Stimulated activated CD8-positive, alpha-beta memory T cell treated with anti-CD3 and anti-CD28 coated beads, Interleukin-7, amount 100 ng/mL, for 48 hours (primary cell): ENCODE data around the gene PLD6.
"Not testable (repeated sequence)": the region's sequence is repeated elsewhere in the genome, so short reads cannot be mapped to it uniquely, and the experiment has no call there.

Experiments used
- DNase-seq, 2 donors: peaks; one replicate each; pipeline ENCODE4 v3.0.0-alpha.2; 2020; ENCODE audit warnings: low read depth in 1 of 2; ENCODE audit errors: extremely low read depth in 1 of 2

PLD6 gene

DNA sequence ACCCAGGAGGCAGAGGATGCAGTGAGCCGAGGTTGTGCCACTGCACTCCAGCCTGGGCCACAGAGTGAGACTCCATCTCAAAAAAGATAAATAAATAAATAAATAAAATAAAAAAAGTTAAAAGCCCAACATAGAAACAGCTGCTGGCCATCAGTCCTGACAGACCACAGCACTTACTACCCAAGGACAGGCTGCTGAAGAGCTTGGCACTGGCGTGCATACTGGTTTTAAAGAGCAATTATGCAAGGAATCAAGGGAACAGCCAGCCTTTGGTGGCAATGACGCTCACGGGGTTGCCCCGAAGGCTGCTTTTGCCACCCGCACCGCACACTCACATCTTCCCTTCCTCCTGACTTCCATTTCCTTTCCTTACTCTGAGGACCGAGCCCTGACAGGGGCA, 4.2 kb downstream of the PLD6 start:
- no peak for DNase-seq

DNA sequence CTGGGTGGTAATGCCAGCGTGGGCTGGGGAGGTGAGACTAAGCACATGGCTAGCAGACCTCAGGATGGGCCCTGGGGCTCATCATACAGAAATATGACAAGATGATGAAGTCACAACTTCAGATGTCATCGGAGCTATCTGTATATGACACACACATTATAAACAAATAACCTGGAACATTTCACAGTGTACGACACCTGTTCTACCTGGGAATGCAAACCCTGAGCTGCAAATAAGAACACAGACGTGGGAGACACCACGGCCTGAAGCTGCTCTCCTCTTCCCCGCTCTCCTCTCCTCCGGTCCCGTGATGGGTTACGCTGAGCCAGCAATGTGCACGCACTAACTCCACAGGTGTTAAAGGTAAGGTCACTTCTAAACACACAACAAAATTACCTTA, 4.9 kb downstream of the PLD6 start:
- no peak for DNase-seq

DNA sequence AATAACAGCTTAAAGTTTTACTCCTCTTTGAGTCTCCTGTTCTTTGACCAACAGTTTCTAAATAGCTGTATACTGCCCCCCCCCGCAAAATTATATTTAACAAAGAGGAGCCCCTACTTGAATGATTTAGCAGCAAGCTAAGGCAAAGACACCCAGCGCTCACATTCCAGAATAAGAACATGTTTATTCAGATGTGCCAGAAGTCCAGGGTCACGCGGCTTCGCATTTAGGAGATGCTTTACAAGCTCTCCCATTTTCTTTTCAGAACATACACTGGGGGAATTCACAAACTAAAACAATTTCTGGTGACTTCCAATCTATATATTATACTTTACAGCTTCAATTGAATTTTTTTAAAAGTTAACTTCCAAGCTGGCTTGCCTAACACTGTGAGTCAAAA, 5.3 kb downstream of the PLD6 start:
- no peak for DNase-seq

DNA sequence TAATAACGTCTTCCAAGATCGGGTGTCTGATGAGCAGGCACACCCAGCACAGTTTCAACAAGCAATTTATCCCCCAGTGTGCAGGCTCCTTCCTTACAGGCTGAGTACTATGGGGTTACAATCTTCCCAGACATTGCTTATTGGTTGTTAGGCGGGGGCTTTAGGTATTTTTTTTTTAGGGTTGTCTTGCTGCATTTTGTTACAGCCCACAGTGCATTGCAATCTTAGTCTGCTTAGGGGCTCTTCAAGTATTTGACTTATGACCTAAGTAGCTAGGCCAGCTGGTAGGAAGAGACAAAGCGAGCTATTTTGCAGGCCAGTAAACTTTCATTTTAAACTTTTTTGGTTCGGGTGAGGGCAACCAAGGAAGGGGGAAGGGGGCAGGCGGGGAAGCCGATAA, 5.8 kb downstream of the PLD6 start:
- DNase-seq = no peak

- DNase-seq = no peak
Measured at GRCh38 chr17:17198281-17198680, 7.9 kb downstream of the PLD6 start.

- DNase-seq = no peak
Measured at GRCh38 chr17:17196776-17197175, 9.4 kb downstream of the PLD6 start.

- DNase-seq = not testable (repeated sequence)
Measured at GRCh38 chr17:17195466-17195865, 10.7 kb downstream of the PLD6 start.

DNA sequence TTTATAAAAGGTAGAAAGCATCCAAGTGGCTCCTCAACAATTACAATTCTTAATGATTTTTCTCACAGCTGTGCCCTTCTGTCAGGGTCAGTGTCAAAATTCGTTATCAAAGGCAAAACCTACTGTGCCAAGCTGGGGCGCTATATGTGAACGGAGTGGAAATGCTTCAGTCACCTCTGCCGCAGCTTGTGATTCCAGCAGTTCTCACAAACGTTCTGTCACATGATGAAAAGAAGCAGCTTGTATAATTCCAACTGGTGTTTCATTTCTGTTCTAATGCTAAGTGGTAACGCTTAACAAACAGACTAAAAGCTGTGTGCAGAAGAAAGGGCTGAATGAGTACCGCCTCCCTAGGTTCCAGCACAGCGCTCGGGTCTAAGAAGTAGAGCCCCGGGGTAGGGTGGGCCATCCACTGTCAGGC, 14.2 kb downstream of the PLD6 start:
- DNase-seq = no peak

DNA sequence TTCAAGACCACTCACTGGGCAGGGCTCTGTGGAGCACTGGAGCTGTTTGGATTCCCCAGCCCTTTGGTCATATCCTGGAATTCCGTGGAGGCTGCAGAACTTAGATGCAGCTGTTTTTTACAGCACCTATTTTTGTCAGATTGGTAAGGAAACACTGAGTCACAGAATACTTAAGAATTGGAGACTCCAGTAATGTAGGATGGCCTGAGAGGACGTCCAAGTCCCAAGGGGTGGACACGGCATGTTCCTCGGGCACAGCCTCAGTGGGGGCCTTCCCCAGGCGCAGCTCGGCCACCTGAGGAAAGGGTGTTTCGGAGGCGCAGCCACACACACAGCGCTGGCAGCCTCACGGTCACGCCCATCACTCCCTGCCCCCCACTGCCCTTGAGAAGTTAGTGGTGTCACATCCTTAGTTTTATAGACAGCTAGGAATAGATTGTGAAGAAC, 14.8 kb downstream of the PLD6 start:
- DNase-seq = no peak

DNA sequence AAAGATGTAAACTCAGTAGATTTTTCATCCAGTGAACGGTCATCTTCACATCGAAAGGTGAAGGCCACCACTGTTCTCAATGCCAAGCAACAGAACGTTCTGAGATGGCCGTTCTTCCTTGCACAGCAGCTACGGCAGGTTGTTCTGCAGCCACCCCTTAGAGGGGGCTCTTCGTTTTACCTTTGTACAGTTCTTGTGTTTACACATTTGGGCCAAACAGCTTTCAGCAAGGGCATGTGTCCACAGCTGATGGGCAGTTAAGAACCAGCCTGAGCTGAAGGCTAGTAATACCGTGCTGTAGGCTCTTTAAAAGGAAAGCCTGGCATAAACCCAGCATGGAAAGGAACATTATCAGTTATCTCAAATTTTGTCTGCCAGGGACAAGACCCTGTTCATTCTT, 15.9 kb downstream of the PLD6 start:
- DNase-seq = no peak

DNA sequence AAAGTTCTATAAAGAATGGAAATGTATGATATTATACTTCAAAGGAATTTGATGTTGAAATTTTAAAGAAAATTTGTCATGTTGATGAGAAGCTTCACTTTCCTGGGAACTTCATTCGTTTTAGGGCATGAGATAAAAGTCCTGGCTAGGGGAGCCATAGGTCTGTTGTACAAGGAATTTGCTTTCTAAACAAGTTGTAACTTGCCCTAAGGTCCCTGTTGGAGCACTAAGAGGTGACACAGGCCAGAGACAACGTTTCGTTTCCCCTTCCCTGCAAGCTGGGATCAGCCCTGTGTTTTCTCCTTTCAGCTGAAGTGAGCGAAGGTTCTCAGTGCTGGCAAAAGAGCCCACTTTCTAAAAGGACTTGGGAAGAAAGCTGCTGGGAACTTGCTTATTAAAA, 16.6 kb downstream of the PLD6 start:
- DNase-seq = no peak

DNA sequence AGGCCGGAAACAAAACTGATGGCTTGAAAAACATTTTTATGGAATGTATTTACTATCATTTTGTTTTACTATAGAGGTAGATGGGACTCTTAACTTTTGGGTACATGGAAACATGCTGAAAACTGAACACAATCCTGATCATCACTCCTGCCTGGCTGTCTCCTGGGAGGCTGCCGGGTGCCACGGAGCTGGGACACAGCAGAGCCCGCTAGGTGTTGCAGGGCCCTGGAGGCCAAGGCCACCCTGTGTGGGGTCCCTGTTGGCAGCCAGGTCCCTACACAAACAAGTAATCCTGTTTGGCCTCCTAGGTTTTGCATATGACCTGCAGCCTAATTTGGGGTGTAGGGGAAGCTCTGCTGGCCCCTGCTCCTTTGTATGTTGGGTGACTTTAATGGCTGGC, 17.5 kb downstream of the PLD6 start:
- DNase-seq = no peak

GRCh38 chr17:17186551-17187505, 19.3 kb downstream of the PLD6 start:
- no peak for DNase-seq

DNA sequence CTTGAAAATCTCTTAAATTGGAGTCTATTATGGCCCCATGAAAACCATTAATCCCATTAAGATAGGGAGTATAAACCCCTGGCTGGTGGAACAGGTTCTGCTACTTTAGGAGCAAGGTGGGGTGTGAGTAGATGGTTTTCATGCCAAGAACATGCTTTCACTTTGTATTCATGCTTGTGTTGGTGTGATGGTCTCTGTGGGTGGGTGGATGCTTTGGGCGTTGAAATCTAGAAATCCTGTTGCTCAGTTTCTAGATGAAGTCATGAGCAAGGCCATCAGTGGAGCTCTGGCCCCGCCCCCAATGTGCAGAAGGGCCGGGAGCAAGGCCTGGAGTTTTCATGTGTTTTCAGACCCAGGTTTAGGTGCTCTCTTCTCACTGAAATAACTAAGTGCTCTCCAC, 20.1 kb downstream of the PLD6 start:
- DNase-seq = peak in 1 of 2 donors; percentile 55

- not testable (repeated sequence) for DNase-seq
Measured at GRCh38 chr17:17184985-17185757, 21.0 kb downstream of the PLD6 start.

GRCh38 chr17:17183744-17184143, 22.4 kb downstream of the PLD6 start:
- no peak for DNase-seq

GRCh38 chr17:17182598-17183136, 23.5 kb downstream of the PLD6 start:
- no peak for DNase-seq

GRCh38 chr17:17181666-17182597, 24.2 kb downstream of the PLD6 start:
- DNase-seq = no peak

GRCh38 chr17:17180741-17181525, 25.2 kb downstream of the PLD6 start:
- no peak for DNase-seq

DNA sequence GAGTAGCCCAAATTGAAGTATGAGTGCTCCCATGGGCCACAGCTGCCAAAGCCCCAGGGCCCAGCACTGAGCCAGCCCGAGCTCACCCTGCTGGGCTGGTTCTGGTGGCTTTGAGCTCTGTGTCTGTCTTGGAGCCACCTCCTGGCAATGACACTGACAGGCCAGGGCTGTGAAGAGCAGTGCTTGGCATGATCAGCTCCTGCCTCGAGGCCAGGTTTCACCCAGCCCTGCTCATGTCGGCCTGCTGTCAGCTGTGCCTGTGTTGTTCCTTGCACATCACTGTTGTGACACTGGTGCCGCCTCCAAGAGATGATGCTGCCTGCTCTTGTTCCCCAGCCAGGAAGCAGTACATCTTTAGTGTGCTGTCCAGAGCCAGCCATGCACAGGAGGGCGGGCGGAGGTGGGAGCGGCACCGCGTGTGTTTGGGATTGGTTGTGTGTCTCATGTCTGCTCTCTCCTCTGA, 26.0 kb downstream of the PLD6 start:
- DNase-seq = no peak
